GM21528 (cell line): ENCODE data around the gene IKZF2.
A peak's percentile ranks its signal among the peaks of the same experiment; 100 is the strongest.

Experiments used
- ATAC-seq: cut with Tn5 transposase; IDR thresholded peaks from one replicate; pipeline ENCODE4 v1.9.1; 2021; ENCODE audit warnings: mild to moderate bottlenecking, moderate library complexity; ENCODE audit not compliant: unreplicated experiment, low FRiP score

IKZF2 gene

GRCh38 chr2:213156717-213157116, 5.3 kb upstream of the IKZF2 start:
- ATAC-seq, result no peak

- ATAC-seq, result no peak
Measured at GRCh38 chr2:213152888-213153287, 1.5 kb upstream of the IKZF2 start.

- ATAC-seq, result peak; percentile 24
Measured at GRCh38 chr2:213152065-213152794, 818 bp upstream of the IKZF2 start.

GRCh38 chr2:213150315-213151097, 906 bp downstream of the IKZF2 start:
- ATAC-seq, result no peak

GRCh38 chr2:213149949-213150314, 1.5 kb downstream of the IKZF2 start:
- ATAC-seq, result no peak

GRCh38 chr2:213149294-213149875, 2.0 kb downstream of the IKZF2 start:
- ATAC-seq, result no peak

GRCh38 chr2:213148572-213149261, 2.7 kb downstream of the IKZF2 start:
- ATAC-seq, result no peak

GRCh38 chr2:213147538-213147937, 3.9 kb downstream of the IKZF2 start:
- no peak for ATAC-seq

- no peak for ATAC-seq
Measured at GRCh38 chr2:213145715-213146242, 5.6 kb downstream of the IKZF2 start.

GRCh38 chr2:213137064-213137463, 14.3 kb downstream of the IKZF2 start:
- no peak for ATAC-seq

GRCh38 chr2:213129311-213129710, 22.1 kb downstream of the IKZF2 start:
- ATAC-seq, result no peak

GRCh38 chr2:213125646-213126347, 25.6 kb downstream of the IKZF2 start:
- no peak for ATAC-seq

GRCh38 chr2:213122725-213123124, 28.7 kb downstream of the IKZF2 start:
- no peak for ATAC-seq

GRCh38 chr2:213121690-213122089, 29.7 kb downstream of the IKZF2 start:
- ATAC-seq, result no peak

- peak; percentile 81 for ATAC-seq
Measured at GRCh38 chr2:213119061-213119809, 32.2 kb downstream of the IKZF2 start.

- no peak for ATAC-seq
Measured at GRCh38 chr2:213108308-213108707, 43.1 kb downstream of the IKZF2 start.

- no peak for ATAC-seq
Measured at GRCh38 chr2:213107728-213108127, 43.7 kb downstream of the IKZF2 start.

GRCh38 chr2:213105212-213105611, 46.2 kb downstream of the IKZF2 start:
- ATAC-seq, result no peak

GRCh38 chr2:213104903-213105202, 46.6 kb downstream of the IKZF2 start:
- no peak for ATAC-seq
